AG08395 (cell line): ENCODE results near the gene GRAMD1B.

Experiments
- DNase-seq: peaks from one replicate; pipeline ENCODE4 v3.0.0; 2012; ENCODE audit warnings: mixed read lengths, low spot score

GRAMD1B gene

GRCh38 chr11:123532131-123532530 is 102.1 kb downstream of the GRAMD1B start:
- DNase-seq, result no peak

- DNase-seq, result no peak
Observed at GRCh38 chr11:123535401-123535800, 105.3 kb downstream of the GRAMD1B start.

DNA sequence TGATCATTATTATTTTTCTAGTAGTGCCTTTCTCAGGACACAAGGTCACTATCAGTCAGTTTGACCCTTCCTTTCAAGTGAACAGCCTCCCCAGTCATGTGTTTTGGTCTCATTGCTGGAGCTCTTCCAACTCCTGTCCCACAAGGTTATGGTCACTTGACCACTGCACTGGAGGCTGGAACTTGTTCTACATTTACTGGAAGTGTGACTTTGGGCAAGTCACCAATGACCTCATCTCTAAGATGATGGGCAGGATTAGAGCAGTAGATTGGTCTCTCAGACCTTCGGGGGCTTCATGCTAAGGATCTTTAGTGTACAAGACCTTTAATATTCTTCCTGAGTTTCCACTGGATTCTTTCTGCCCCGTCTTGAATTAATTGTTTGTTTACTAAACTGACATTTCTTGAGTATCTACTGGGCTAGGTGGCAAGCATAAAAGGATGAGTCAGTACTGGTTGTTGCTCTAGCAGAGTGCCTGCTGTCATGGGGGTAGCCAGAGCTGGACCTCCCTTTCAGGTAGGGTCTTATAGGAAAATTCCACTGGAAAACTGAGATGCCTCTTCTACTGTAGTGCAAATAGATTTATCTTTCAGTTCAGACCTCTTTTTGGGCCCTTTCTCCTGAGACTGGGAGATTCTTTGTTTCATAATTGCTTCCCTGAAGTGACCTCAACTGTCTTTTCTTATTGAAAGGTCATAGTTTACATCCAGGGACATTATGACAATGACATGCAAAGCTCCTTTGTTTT is 106.8 kb downstream of the GRAMD1B start:
- peak; percentile 43 for DNase-seq

DNA sequence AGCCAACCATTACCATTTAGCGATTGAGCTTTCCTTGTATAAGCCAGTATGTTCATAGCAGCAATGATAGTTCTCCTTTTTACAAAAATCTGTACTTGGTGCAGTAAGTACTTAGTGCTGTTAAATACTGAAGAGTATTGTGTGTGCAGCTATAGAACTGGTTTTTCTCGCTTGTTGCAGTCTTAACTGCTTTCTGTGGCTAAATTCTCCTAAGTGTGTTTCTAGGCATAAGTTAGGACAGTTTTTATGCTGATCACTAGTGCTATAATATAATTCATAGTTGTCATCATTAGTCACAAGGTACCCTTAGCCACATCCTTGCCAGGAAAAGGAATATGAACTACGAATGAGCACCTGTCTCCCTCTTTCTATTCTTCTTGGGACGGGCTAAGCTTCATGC is 107.7 kb downstream of the GRAMD1B start:
- DNase-seq, result no peak

DNA sequence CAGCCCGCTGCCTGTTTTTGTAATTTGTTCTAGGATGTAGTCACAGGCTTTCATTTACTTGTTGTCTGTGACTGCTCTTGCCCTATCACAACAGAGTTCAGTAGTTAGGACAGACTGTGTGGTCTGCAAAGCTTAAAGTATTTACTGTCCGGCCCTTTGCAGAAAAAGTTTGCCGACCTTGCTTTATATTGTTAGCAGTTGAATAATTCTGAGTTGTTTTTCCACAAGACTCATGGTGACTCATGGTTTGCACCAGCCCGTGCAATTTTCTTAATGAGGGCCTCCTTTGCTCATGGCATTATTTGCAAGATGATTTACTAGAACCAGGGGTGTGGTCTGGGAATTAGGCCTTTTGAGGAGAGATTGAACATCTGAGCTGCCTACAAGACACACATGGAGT is 113.7 kb downstream of the GRAMD1B start:
- peak; percentile 86 for DNase-seq

- DNase-seq, result no peak
Observed at GRCh38 chr11:123544631-123545375, 114.7 kb downstream of the GRAMD1B start.

DNA sequence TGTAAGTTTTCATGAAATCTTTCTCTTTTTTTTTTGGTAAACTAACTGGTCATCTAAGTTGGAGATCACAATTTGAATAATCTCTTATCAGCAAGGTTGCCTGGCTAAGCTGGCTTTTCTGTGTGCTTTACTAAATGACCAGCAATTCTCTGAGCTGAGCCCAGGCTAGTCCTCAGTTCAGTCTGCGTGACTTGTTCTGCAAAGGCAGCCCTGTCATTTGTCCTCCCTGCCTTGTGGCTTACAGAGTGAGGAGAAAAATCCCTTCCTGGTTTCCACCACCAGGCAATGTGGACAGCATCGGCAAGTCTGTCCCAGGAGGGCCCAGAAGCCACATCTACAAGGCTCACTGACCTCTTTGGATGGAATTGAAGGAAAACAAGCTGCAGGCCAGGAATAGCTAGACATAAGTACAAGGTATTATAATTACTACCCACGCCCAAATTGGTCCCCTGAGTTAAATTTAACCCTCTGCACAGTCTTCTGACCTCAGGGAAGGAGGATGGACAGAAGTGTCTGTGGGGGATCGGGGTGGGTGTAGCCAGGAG is 115.7 kb downstream of the GRAMD1B start:
- no peak for DNase-seq

GRCh38 chr11:123546515-123546914 is 116.4 kb downstream of the GRAMD1B start:
- peak; percentile 87 for DNase-seq

DNA sequence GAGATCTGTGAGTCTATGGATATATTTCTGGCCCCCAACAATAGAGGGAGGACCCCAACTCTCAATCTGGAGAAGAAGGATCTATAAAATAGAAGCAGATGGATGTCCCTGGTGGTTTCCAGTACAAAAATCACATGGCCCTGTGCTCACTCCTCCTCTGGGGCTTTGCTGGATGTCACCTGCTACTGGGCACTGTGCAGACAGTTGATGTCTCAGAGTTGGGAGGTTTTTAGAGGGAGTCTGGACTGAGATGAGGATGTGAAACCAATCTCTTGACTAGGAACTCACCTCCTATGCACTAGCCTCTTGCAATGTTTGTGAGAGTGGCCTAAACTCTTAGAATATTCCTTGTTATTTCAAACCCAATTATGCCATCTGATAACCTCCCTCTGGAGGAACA is 117.1 kb downstream of the GRAMD1B start:
- DNase-seq, result no peak

GRCh38 chr11:123548774-123549173 is 118.7 kb downstream of the GRAMD1B start:
- DNase-seq, result no peak

GRCh38 chr11:123549926-123550917 is 120.2 kb downstream of the GRAMD1B start:
- DNase-seq, result no peak

DNA sequence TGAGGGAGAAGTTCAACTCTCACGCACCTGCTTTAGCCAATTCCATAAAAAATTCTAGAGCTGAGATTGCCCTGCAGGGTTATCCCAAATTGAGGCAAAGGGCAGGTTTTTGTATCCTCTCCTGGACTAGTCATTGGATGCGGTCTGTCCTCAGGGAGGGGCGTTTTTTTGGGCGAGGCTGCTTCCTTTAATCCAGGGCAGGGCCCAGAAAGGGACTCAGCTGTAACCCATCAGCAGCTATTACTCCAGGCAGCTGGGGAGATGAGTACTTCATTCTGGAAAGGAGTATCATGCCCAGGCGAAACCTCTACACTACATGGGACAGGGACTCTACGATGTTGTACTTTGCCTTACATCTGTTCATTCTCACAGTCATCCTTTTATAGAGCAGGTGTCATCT is 121.0 kb downstream of the GRAMD1B start:
- DNase-seq, result no peak

GRCh38 chr11:123556633-123557032 is 126.6 kb downstream of the GRAMD1B start:
- DNase-seq, result no peak

DNA sequence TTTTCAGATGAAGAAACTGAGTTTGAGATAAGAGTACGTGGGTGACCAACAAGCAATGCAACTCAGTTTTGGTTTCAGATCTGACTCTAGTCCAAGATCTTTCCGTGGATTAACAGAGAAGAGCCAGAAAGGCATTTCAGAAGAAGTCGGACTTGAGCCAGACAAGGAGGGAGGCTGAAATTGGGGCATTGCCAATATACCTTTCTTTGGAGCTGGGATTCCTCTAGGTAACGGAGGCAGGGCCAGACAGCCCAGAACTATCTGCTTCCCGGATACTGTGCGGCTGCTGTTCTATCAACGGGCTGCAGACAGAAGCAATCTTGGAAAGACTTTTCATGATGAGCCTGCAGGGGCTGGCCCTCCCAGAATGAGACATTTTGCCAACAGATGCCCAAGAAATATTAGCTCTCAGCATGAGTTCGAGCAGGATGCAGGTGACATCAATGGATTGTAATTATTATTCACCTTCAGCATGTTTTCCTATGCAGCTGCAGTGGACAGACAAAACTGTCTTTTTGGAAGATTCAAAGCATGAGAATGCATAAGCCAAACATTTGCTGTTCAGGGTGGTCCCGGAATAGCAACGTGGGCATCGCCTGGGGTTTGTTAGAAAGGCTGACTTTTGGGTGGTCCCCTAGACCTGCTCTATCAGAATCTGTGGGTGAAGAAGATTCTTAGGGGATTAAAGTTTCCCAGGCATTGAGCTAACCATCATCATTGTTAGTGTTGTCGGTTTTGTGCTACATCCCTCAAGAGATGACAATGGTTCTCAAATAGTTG is 128.7 kb downstream of the GRAMD1B start:
- no peak for DNase-seq

GRCh38 chr11:123559523-123559955 is 129.5 kb downstream of the GRAMD1B start:
- peak; percentile 36 for DNase-seq

- DNase-seq, result peak; percentile 90
Observed at GRCh38 chr11:123560006-123560405, 129.9 kb downstream of the GRAMD1B start.

DNA sequence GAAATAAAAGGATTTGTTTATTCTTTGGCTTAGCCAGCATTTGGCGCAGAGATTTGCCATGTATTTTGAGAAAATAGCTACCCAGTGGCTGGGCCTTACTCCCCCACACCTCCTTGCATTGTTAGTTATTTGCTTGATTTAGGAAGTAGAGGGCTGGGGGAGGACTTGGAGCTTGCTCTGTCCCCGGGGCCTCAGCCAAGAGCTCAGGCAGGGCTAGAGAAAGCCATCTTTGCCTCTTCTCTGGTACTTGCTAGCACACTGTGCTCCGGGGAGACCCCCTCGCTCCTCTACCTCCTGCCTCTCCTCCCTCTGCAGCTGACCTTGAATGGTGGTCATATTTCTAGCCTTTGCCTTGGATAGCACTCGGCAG is 131.3 kb downstream of the GRAMD1B start:
- DNase-seq, result no peak

DNA sequence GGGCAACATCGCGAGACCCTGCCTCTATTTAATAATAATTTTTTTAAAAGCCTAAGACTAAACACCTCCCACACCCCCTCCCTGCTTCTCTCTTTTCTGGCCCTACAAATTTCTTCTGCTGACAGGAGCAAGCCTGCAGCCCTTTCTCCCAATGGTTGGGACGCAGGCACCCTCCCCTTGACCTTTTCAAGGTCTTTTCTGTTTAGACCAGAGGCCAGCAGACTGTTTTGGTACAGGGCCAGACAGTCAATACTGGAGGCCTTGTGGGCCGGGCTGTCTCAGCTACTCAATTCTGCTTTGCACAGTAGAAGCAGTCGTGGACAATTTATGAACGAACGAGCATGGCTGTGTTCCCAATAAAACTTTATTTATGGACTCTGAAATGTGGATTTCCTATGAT is 132.1 kb downstream of the GRAMD1B start:
- DNase-seq, result no peak

DNA sequence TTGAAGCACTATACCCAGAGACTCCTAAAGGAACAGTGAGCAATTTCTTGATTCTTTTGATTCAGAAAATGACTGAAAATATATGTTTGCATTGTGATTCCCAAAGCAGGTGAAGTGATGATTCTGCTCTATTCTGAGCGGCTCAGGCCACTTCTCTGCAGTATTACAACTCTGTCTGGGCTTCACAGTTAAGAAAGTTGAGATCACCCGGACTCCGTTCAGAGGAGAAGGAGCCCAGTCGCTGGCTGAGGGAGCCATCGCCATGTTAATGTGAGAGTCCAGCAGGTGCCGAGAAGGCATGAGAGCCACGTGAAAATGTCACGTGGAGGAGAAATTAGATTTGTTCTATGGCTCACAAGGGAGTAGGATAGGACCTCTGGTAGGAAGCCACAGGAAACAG is 132.8 kb downstream of the GRAMD1B start:
- no peak for DNase-seq

GRCh38 chr11:123564221-123564620 is 134.2 kb downstream of the GRAMD1B start:
- no peak for DNase-seq

DNA sequence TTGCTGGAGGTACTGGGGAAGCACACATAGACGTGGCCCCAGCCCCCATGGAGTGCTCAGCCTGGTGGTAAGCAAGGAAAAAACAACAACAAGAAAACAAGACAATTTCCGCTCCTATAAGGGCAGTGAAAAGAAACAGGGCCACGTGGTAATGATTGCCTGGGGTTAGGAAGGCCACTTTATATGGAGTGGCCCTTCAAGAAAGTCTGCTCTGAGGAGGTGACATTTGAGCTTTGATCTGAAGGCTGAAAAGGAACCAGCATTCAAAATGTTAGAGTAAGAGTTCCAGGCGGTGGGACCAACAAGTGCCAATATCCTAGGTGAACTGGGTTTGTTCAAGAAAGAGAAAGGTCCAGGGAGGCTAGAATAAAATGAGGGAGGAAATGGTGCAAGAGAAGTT is 136.8 kb downstream of the GRAMD1B start:
- DNase-seq, result no peak
